Glomerular visceral epithelial cell (primary cell): ENCODE measurements around the gene ROBO1.

Experiments
- DNase-seq: peaks from one replicate; pipeline ENCODE4 v3.0.0-alpha.2; 2016; ENCODE audit errors: extremely low spot score

ROBO1 gene

GRCh38 chr3:78845605-78846004, 922.2 kb downstream of the ROBO1 start:
- no peak for DNase-seq

- no peak for DNase-seq
Observed at GRCh38 chr3:78844307-78844706, 923.5 kb downstream of the ROBO1 start.

- no peak for DNase-seq
Observed at GRCh38 chr3:78839693-78840092, 928.1 kb downstream of the ROBO1 start.

- no peak for DNase-seq
Observed at GRCh38 chr3:78838362-78838761, 929.4 kb downstream of the ROBO1 start.

- no peak for DNase-seq
Observed at GRCh38 chr3:78834910-78835309, 932.9 kb downstream of the ROBO1 start.

GRCh38 chr3:78832785-78833204, 935.0 kb downstream of the ROBO1 start:
- no peak for DNase-seq

GRCh38 chr3:78831446-78831972, 936.3 kb downstream of the ROBO1 start:
- no peak for DNase-seq

GRCh38 chr3:78830470-78830869, 937.3 kb downstream of the ROBO1 start:
- DNase-seq: no peak

GRCh38 chr3:78827618-78828017, 940.2 kb downstream of the ROBO1 start:
- DNase-seq: no peak

- DNase-seq: no peak
Observed at GRCh38 chr3:78825858-78826215, 942.0 kb downstream of the ROBO1 start.

GRCh38 chr3:78825118-78825857, 942.5 kb downstream of the ROBO1 start:
- no peak for DNase-seq

- peak; percentile 8 for DNase-seq
Observed at GRCh38 chr3:78823859-78824258, 943.9 kb downstream of the ROBO1 start.

- no peak for DNase-seq
Observed at GRCh38 chr3:78823434-78823833, 944.4 kb downstream of the ROBO1 start.

GRCh38 chr3:78822726-78823125, 945.1 kb downstream of the ROBO1 start:
- no peak for DNase-seq

- no peak for DNase-seq
Observed at GRCh38 chr3:78820542-78820941, 947.3 kb downstream of the ROBO1 start.

GRCh38 chr3:78818161-78818985, 949.4 kb downstream of the ROBO1 start:
- DNase-seq: no peak

GRCh38 chr3:78814893-78815562, 952.8 kb downstream of the ROBO1 start:
- no peak for DNase-seq

GRCh38 chr3:78812166-78812565, 955.6 kb downstream of the ROBO1 start:
- DNase-seq: no peak

- DNase-seq: no peak
Observed at GRCh38 chr3:78809966-78810365, 957.8 kb downstream of the ROBO1 start.

- DNase-seq: no peak
Observed at GRCh38 chr3:78804251-78805037, 963.4 kb downstream of the ROBO1 start.

GRCh38 chr3:78802562-78802930, 965.3 kb downstream of the ROBO1 start:
- no peak for DNase-seq
